ENCODE data around the gene GDF15. TPM values are rescaled to one million over a fixed set of nuclear protein-coding genes. Genes with fewer than 3 reads are reported as not detected.

The GDF15 gene
- total RNA-seq, 2 experiments from 2014 or later = not detected

DNA sequence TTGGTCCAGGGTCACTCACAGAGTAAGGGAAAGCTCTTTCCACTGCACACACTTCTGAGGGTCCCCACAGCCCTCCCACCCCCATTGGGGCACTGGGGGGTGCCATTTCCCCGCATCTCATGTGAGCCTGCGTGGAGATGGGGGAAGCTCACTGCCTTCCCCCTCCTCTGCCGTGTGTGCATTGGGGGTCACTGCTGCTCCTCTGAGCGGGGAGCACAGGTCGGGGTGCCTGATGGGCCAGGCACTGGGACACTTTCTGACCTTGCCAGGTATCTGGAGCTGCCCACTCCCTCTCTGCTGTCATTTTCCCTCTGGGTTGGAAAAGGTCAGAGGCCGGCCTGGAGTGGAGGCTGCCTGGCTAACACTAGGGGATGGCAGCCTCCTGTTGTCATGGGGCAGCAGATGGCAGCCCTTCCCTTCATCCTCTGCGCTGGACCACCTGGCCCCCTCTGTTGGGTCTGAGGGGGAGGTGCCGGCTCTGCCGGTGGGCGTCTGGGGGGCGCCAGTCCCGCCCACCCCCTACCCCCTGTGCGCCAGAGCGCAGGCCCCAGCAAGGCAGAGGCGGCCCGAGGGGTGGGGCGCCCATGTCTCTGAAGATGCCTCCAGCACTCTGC, 42.3 kb downstream of the GDF15 start:
- Histone ChIP-seq H3K79me2 (ENCODE audit: insufficient read depth, low read depth, low read length) (peaks cover 3% of the 10 kb centered on the region; the same call in 1 of the 2 replicates), H3K4me3 (ENCODE audit: low read depth, low read length, poor library complexity, severe bottlenecking) (no peak overlapping the region), H3K36me3 (ENCODE audit: insufficient read depth, low read length) (no peaks in the 10 kb centered on the region), H3K4me1 (ENCODE audit: insufficient read depth, low read length, poor library complexity, severe bottlenecking) (peaks cover 59% of the 10 kb centered on the region), H2AFZ (ENCODE audit: low read length) (no peak overlapping the region), H4K20me1 (ENCODE audit: insufficient read depth, low read length) (no peaks in the 10 kb centered on the region; the same call in 1 of the 2 replicates), H3K9me2 (ENCODE audit: insufficient read depth, low read length) (no peaks in the 10 kb centered on the region), H3K27ac (ENCODE audit: low read depth, low read length, poor library complexity, severe bottlenecking) (peak overlapping the region; percentile 37), H3K4me2 (ENCODE audit: low read length) (peak overlapping the region; percentile 66), H3K9me3 (ENCODE audit: low read length) (no peaks in the 10 kb centered on the region)
- ChIA-PET CTCF (ENCODE audit: unreplicated experiment) (no interaction called here), POLR2A (interaction anchor here (1.0 kb wide), 1 partner anchor 372 kb away, joined by 3 read pairs; no protein-coding TSS in a partner anchor)
- no peak for DNase-seq (ENCODE audit: low spot score)
- intact Hi-C loops (cut with micrococcal nuclease; ENCODE audit: unreplicated experiment) = loop anchor here (10.0 kb wide), 1 partner anchor 407 kb away; the partner anchor contains the start of gene UPF1
- no TSS peak for BruUV-seq (replicated peaks)
- TF ChIP-seq CTCF (conservative IDR thresholded peaks at IDR 0.05; ENCODE audit: low read length) = no peak

GRCh38 chr19:18428787-18429674, 43.1 kb downstream of the GDF15 start:
- peak overlapping the region; percentile 41 for H3K4me3 ChIP-seq (ENCODE audit: low read depth, low read length, poor library complexity, severe bottlenecking)
- no peaks in the 10 kb centered on the region; the same call in 1 of the 2 replicates for H4K20me1 ChIP-seq (ENCODE audit: insufficient read depth, low read length)
- POLR2A ChIA-PET = interaction anchor here (0.6 to 1.0 kb wide), 2 partner anchors 9 to 372 kb away, joined by 3 read pairs; no protein-coding TSS in a partner anchor
- peaks cover 53% of the 10 kb centered on the region for H3K4me1 ChIP-seq (ENCODE audit: insufficient read depth, low read length, poor library complexity, severe bottlenecking)
- H3K9me2 ChIP-seq (ENCODE audit: insufficient read depth, low read length) = no peaks in the 10 kb centered on the region
- intact Hi-C loops (cut with micrococcal nuclease; ENCODE audit: unreplicated experiment) = loop anchor here (10.0 kb wide), 1 partner anchor 406 kb away; the partner anchor contains the start of gene UPF1
- no peak overlapping the region for H2AFZ ChIP-seq (ENCODE audit: low read length)
- CTCF ChIA-PET (ENCODE audit: unreplicated experiment) = no interaction called here
- BruUV-seq (replicated peaks) = no TSS peak
- H3K4me2 ChIP-seq (ENCODE audit: low read length) = peak overlapping the region; percentile 66
- TF ChIP-seq EZH2phosphoT487 (IDR thresholded peaks at IDR 0.05; ENCODE audit: borderline replicate concordance, low read depth, low read length) = no peak
- 0 out of 2 replicates have a peak, but pooled peaks have one; percentile 29 for TF ChIP-seq CTCF (conservative IDR thresholded peaks at IDR 0.05; ENCODE audit: low read length)
- no peaks in the 10 kb centered on the region for H3K9me3 ChIP-seq (ENCODE audit: low read length)
- no peaks in the 10 kb centered on the region for H3K36me3 ChIP-seq (ENCODE audit: insufficient read depth, low read length)
- peak; percentile 83 for DNase-seq (ENCODE audit: low spot score)
- no peaks in the 10 kb centered on the region; the same call in 1 of the 2 replicates for H3K79me2 ChIP-seq (ENCODE audit: insufficient read depth, low read depth, low read length)
- H3K27ac ChIP-seq (ENCODE audit: low read depth, low read length, poor library complexity, severe bottlenecking) = peak overlapping the region; percentile 37

All from OCI-LY7 (cell line).